Vagina (tissue), 2 donors: Measurements from ENCODE around the gene CDK16. TPM values are rescaled to one million over a fixed set of nuclear protein-coding genes. Genes with fewer than 3 reads are reported as not detected.

Experiments
- DNase-seq, 2 donors: peaks; one replicate each; pipeline ENCODE4 v3.0.0-alpha.2; 2017; ENCODE audit errors: extremely low spot score in 2 of 2
- H3K27ac ChIP-seq: fragments of 200-600 bp; sonication (generic); one replicate; pipeline ENCODE4 v1.5.1; 2019
- H3K27me3 ChIP-seq: fragments of 200-600 bp; sonication (generic); one replicate; pipeline ENCODE4 v1.5.1; 2019
- H3K36me3 ChIP-seq, 2 donors: fragments of 200-600 bp; sonication (generic); one replicate each; pipeline ENCODE4 v1.5.1; 2017 to 2019
- H3K4me1 ChIP-seq: fragments of 200-600 bp; sonication (generic); one replicate; pipeline ENCODE4 v1.5.1; 2019
- H3K4me3 ChIP-seq, 2 donors: fragments of 200-600 bp; sonication (generic); 1 replicate in 1 of 2; 2 replicates in 1 of 2; pipeline ENCODE4 v1.5.1; 2016 to 2019
- H3K9me3 ChIP-seq: fragments of 200-600 bp; sonication (generic); one replicate; pipeline ENCODE4 v1.5.1; 2019
- CTCF ChIP-seq, 3 experiments: fragments of 450-650 bp in 2 of 3; fragments of 200-600 bp in 1 of 3; sonication (generic) in 1 of 3; IDR thresholded peaks; one replicate each; pipeline ENCODE4 v1.5.1; 2017 to 2019; ENCODE audit warnings: antibody characterized with exemption in 3 of 3, mild to moderate bottlenecking in 2 of 3, moderate library complexity in 2 of 3
- POLR2A ChIP-seq, 2 donors: fragments of 450-650 bp; IDR thresholded peaks; one replicate each; pipeline ENCODE4 v1.6.1; 2017; ENCODE audit warnings: antibody characterized with exemption in 2 of 2, mild to moderate bottlenecking in 2 of 2, moderate library complexity in 2 of 2
- POLR2AphosphoS5 ChIP-seq, 2 donors: sonication (generic); formaldehyde crosslinking; IDR thresholded peaks; one replicate each; pipeline ENCODE4 v1.9.0; 2017; ENCODE audit warnings: antibody characterized with exemption in 2 of 2, mild to moderate bottlenecking in 2 of 2, low read depth in 1 of 2; ENCODE audit not compliant: insufficient read depth in 1 of 2
- intact Hi-C: fragments of 100-400 bp; cut with DNase I; formaldehyde crosslinking; loops from one replicate; pipeline ENCODE4 v1.15.1; 2023
- total RNA-seq: library from RNA; depleted of rRNA; stranded (reverse); fragments of >200 nt; gene quantifications from one replicate; pipeline ENCODE4 v1.2.3, GENCODE V29; 2016

The CDK16 gene
- total RNA-seq, 1 donor from 2014 or later, result 73.9 TPM

DNA sequence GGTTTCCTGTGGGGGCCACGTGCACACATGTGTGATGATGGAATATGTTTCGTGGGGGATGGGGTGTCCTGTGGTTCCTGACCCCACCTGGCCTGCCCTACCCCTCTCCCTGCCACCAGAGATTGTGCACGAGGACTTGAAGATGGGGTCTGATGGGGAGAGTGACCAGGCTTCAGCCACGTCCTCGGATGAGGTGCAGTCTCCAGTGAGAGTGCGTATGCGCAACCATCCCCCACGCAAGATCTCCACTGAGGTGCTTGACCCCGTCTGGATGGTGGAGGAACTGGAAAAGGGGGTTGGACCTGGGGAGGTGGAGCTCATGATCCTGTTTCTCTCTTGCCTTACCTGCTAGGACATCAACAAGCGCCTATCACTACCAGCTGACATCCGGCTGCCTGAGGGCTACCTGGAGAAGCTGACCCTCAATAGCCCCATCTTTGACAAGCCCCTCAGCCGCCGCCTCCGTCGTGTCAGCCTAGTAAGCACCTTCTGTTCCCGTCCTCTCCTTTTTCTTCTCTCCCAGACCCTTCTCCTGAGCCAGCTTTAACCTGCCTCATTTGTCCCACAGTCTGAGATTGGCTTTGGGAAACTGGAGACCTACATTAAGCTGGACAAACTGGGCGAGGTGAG, 5.9 kb downstream of the CDK16 start:
- no peak overlapping the region for H3K4me3 ChIP-seq
- intact Hi-C loops, result no loop called here
- H3K27me3 ChIP-seq, result no peaks in the 10 kb centered on the region
- H3K27ac ChIP-seq, result no peak overlapping the region
- TF ChIP-seq POLR2AphosphoS5 (IDR thresholded peaks at IDR 0.05; ENCODE audit: insufficient read depth in 1 of 2, low read depth in 1 of 2), result no peak
- no peak for TF ChIP-seq CTCF (IDR thresholded peaks at IDR 0.05)
- no peak for TF ChIP-seq POLR2A (IDR thresholded peaks at IDR 0.05)
- peaks cover 0 to 50% of the 10 kb centered on the region in 2 donors for H3K36me3 ChIP-seq
- no peaks in the 10 kb centered on the region for H3K9me3 ChIP-seq
- DNase-seq, result no peak
- H3K4me1 ChIP-seq, result peaks cover 17% of the 10 kb centered on the region

DNA sequence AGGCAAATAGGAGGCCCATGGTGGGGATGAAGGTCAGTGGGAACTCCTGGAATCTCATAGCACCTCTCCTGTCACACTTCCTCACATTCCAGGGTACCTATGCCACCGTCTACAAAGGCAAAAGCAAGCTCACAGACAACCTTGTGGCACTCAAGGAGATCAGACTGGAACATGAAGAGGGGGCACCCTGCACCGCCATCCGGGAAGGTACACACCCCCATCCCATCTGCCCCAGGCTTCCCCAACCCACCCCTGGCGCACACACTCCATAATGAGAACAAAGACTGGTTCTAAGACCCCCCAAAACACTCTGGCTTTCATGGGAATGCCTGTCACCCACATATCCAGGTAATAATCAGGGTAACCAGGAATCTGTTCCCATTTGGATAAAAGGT, 6.4 kb downstream of the CDK16 start:
- intact Hi-C loops, result no loop called here
- H3K9me3 ChIP-seq, result no peaks in the 10 kb centered on the region
- peaks cover 12% of the 10 kb centered on the region for H3K4me1 ChIP-seq
- H3K27me3 ChIP-seq, result no peaks in the 10 kb centered on the region
- no peak overlapping the region for H3K27ac ChIP-seq
- no peak overlapping the region for H3K4me3 ChIP-seq
- H3K36me3 ChIP-seq, result peaks cover 0 to 50% of the 10 kb centered on the region in 2 donors
- no peak for DNase-seq
- TF ChIP-seq POLR2A (IDR thresholded peaks at IDR 0.05) (no peak), POLR2AphosphoS5 (IDR thresholded peaks at IDR 0.05; ENCODE audit: insufficient read depth in 1 of 2, low read depth in 1 of 2) (no peak), CTCF (IDR thresholded peaks at IDR 0.05) (no peak)

DNA sequence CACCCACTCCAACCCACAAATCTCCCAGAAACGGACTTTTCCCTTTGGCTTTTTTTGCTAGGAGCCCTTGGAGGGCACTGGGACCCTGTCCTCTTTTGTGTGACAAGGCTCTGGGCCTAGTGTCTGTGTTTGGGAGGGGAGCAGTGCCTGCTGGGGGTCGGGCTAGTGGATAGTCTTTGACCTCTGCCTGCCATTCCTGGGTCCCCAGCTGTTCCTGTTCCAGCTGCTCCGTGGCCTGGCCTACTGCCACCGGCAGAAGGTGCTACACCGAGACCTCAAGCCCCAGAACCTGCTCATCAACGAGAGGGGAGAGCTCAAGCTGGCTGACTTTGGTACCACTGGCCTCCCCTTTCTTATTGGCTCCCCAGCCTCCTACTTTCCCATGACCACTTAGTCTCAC, 7.6 kb downstream of the CDK16 start:
- no peak for TF ChIP-seq POLR2AphosphoS5 (IDR thresholded peaks at IDR 0.05; ENCODE audit: insufficient read depth in 1 of 2, low read depth in 1 of 2)
- TF ChIP-seq CTCF (IDR thresholded peaks at IDR 0.05), result no peak
- TF ChIP-seq POLR2A (IDR thresholded peaks at IDR 0.05), result no peak
- DNase-seq, result no peak
- H3K27me3 ChIP-seq, result no peaks in the 10 kb centered on the region
- H3K27ac ChIP-seq, result no peak overlapping the region
- H3K36me3 ChIP-seq, result peaks cover 0 to 50% of the 10 kb centered on the region in 2 donors
- H3K4me1 ChIP-seq, result no peaks in the 10 kb centered on the region
- no peak overlapping the region for H3K4me3 ChIP-seq
- intact Hi-C loops, result no loop called here
- H3K9me3 ChIP-seq, result no peaks in the 10 kb centered on the region

DNA sequence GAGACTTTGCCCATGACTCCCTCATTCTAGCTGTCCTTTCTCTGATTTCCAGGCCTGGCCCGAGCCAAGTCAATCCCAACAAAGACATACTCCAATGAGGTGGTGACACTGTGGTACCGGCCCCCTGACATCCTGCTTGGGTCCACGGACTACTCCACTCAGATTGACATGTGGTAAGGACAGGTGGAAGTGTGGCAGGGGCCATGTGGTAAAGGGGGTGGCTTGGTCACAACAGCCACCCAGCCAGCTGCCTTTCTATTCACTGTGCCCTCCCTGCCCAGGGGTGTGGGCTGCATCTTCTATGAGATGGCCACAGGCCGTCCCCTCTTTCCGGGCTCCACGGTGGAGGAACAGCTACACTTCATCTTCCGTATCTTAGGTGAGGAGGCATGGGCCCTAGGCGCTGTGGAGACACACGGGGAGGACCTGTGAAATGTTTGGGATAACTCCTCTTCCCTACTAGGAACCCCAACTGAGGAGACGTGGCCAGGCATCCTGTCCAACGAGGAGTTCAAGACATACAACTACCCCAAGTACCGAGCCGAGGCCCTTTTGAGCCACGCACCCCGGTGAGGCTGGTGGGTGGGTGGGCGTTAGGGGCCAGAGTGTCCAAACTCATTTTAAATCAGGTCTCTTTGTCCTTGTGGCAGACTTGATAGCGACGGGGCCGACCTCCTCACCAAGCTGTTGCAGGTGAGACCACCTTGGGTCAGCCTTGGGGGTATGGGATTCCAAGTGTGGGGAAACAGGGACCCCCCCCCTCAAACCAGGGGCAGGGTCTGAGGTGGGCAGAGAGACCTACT, 8.3 kb downstream of the CDK16 start:
- Histone ChIP-seq H3K27me3 (no peaks in the 10 kb centered on the region), H3K27ac (no peak overlapping the region), H3K36me3 (peaks cover 0 to 50% of the 10 kb centered on the region in 2 donors), H3K9me3 (no peaks in the 10 kb centered on the region), H3K4me3 (no peak overlapping the region), H3K4me1 (no peaks in the 10 kb centered on the region)
- intact Hi-C loops, result no loop called here
- no peak for DNase-seq
- TF ChIP-seq CTCF (IDR thresholded peaks at IDR 0.05) (no peak), POLR2A (IDR thresholded peaks at IDR 0.05) (no peak), POLR2AphosphoS5 (IDR thresholded peaks at IDR 0.05; ENCODE audit: insufficient read depth in 1 of 2, low read depth in 1 of 2) (no peak)

GRCh38 chrX:47227334-47227583, 8.8 kb downstream of the CDK16 start:
- Histone ChIP-seq H3K4me1 (peaks cover under 1% of the 10 kb centered on the region), H3K36me3 (peaks cover 0 to 50% of the 10 kb centered on the region in 2 donors), H3K4me3 (no peak overlapping the region), H3K27me3 (no peaks in the 10 kb centered on the region), H3K9me3 (no peaks in the 10 kb centered on the region), H3K27ac (no peak overlapping the region)
- TF ChIP-seq CTCF (IDR thresholded peaks at IDR 0.05) (no peak), POLR2A (IDR thresholded peaks at IDR 0.05) (no peak), POLR2AphosphoS5 (IDR thresholded peaks at IDR 0.05; ENCODE audit: insufficient read depth in 1 of 2, low read depth in 1 of 2) (no peak)
- intact Hi-C loops, result no loop called here
- DNase-seq, result no peak
